Measurements from ENCODE around the gene CERS6. TPM values are rescaled to one million over a fixed set of nuclear protein-coding genes. Genes with fewer than 3 reads are reported as not detected.

The CERS6 gene
- total and polyA plus RNA-seq, 2 of the 8 experiments (the other 6 are each of a cell fraction or from before 2014, with no cell fraction given): 6.8 to 28.2 TPM

DNA sequence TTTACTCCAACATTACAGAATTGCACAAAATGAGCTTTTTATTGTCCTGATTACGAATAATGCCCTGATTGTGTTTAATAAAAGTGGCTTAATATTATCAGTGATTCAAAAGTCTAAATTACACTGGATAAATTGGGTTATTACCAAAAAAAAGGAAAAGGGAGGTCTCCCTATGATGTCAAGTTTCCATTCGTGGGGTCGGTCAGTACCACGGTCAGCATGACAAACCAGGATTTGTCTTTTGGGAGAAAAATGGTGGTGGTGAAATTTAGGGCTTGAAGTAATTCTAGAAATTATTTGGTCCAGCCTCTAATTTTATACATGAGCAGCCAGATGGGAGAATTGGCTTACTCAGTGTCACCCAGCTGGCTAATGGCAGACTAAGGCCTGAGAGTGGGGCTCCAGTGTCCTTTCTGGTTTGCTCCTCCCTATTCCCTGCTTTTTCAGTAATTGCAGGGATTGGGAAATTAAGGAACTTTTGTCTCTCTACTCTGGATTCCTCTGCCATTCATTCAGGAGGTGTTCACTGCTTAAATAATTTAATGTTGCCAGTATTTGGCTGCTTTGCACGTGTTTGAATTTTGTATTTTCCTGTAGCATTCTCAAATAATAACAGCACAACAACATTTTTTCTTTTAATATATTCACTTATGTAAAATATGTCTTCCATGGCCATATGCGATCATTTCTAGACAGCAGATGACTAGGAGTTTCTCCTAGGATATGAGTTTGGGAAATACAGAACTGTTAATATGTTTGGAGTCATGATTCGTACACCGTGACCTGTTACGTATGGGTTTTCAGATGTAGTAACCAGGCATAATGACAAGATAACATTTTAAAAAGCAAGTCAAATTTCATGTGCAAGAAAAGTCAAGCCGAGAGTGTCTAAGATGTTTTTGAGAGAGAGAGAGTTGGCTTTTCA, 217.5 kb downstream of the CERS6 start:
- Histone ChIP-seq H3K18ac (ENCODE audit: extremely low read depth, low read length) (no peak overlapping the region), H3K79me1 (ENCODE audit: low read depth, low read length) (no peaks in the 10 kb centered on the region; the same call in 1 of the 2 replicates), H3K56ac (replicated peaks; ENCODE audit: insufficient read length, low read depth, low read length) (no peak overlapping the region), H3K27me3 (replicated peaks in 1 of 4; ENCODE audit: control insufficient read depth in 3 of 4, extremely low read depth in 1 of 4, insufficient read depth in 3 of 4, low read length in 3 of 4) (peaks cover 0 to 2% (median 0%) of the 10 kb centered on the region in 4 experiments; a peak in 1 of 7 replicates), H2BK12ac (ENCODE audit: low read depth, low read length) (no peak overlapping the region), H3K4me3 (ENCODE audit: extremely low read depth in 1 of 4, insufficient read depth in 2 of 4, low read depth in 3 of 4, low read length in 4 of 4) (no peak overlapping the region), H3K4me2 (ENCODE audit: insufficient read depth in 1 of 2, low read depth in 2 of 2, low read length in 2 of 2) (no peak overlapping the region), H3K9me3 (ENCODE audit: insufficient read depth in 2 of 2, low read depth in 1 of 2, low read length in 1 of 2) (no peaks in the 10 kb centered on the region), H2BK15ac (ENCODE audit: low read length) (no peak overlapping the region), H4K91ac (replicated peaks; ENCODE audit: insufficient read length, low read length) (no peak overlapping the region), H3K23me2 (ENCODE audit: low read depth, low read length) (no peaks in the 10 kb centered on the region), H3K9ac (replicated peaks in 1 of 4; ENCODE audit: extremely low read depth in 1 of 4, low read depth in 3 of 4, low read length in 3 of 4) (no peak overlapping the region), H3K14ac (ENCODE audit: insufficient read length) (no peak overlapping the region), H3K79me2 (ENCODE audit: control insufficient read depth in 1 of 2, insufficient read depth in 2 of 2, low read length in 2 of 2) (no peaks in the 10 kb centered on the region), H3K27ac (ENCODE audit: low read depth, low read length) (no peak overlapping the region), H2AK5ac (ENCODE audit: low read depth, low read length) (no peak overlapping the region), H2BK120ac (replicated peaks; ENCODE audit: low read depth, low read length) (no peak overlapping the region), H2BK20ac (ENCODE audit: low read length) (no peak overlapping the region), H3K23ac (ENCODE audit: insufficient read length) (no peak overlapping the region), H3K36me3 (ENCODE audit: control insufficient read depth in 2 of 4, insufficient read depth in 4 of 4, low read length in 3 of 4) (no peaks in the 10 kb centered on the region), H4K8ac (ENCODE audit: extremely low read depth, insufficient read depth, low read length) (no peak overlapping the region), H3K4ac (replicated peaks; ENCODE audit: insufficient read length, low read depth, low read length) (no peak overlapping the region), H3K4me1 (replicated peaks in 1 of 4; ENCODE audit: control insufficient read depth in 3 of 4, insufficient read depth in 4 of 4, low read length in 3 of 4) (peaks cover 0 to 2% (median 0%) of the 10 kb centered on the region in 4 experiments; a peak in 1 of 7 replicates), H2BK5ac (ENCODE audit: low read depth, low read length) (no peak overlapping the region), H2AFZ (ENCODE audit: low read length) (no peak overlapping the region), H4K20me1 (replicated peaks in 1 of 2; ENCODE audit: control insufficient read depth in 1 of 2, insufficient read depth in 2 of 2, low read length in 2 of 2) (peaks cover 0 to 1% of the 10 kb centered on the region in 2 experiments), H4K5ac (ENCODE audit: insufficient read length, low read depth, low read length) (no peak overlapping the region)
- 85% methylated on average over 10 of the region's 10 CpGs; no CpG with 5 or more reads in 1 of the 2 experiments for WGBS, 2 experiments (ENCODE audit: extremely low coverage in 1 of 2, insufficient coverage in 1 of 2, insufficient read length in 1 of 2, insufficient replicate concordance in 2 of 2, low coverage in 1 of 2, low lambda C conversion rate in 2 of 2, missing lambda C conversion rate in 1 of 2)
- POLR2A ChIA-PET (ENCODE audit: partially characterized antibody): no interaction called here
- no peak for DNase-seq (ENCODE audit: low read depth in 1 of 2, low spot score in 2 of 2)
- no peak for FAIRE-seq
- CTCF ChIA-PET (ENCODE audit: partially characterized antibody): interaction anchor here (0.9 to 2.0 kb wide), 3 partner anchors 14 to 40 kb away, joined by 3 to 9 read pairs (median 3); no protein-coding TSS in a partner anchor
- TF ChIP-seq MAFK (IDR thresholded peaks at IDR 0.05; ENCODE audit: low read depth, low read length): no peak
